IPS DF 4.7 (cell line): ENCODE measurements around the gene ZNFX1.

Source experiments
- DNase-seq: peaks from one replicate; pipeline ENCODE4 v3.0.0-alpha.2; 2013; ENCODE audit warnings: low spot score; ENCODE audit errors: extremely low read depth

Gene ZNFX1

GRCh38 chr20:49279677-49280462 is 2.0 kb upstream of the ZNFX1 start:
- DNase-seq: no peak

- no peak for DNase-seq
Measured at GRCh38 chr20:49278818-49279676, 1.2 kb upstream of the ZNFX1 start.

GRCh38 chr20:49277786-49278035 is 146 bp downstream of the ZNFX1 start:
- no peak for DNase-seq

- DNase-seq: no peak
Measured at GRCh38 chr20:49276961-49277785, 684 bp downstream of the ZNFX1 start.

- no peak for DNase-seq
Measured at GRCh38 chr20:49276161-49276960, 1.5 kb downstream of the ZNFX1 start.

GRCh38 chr20:49275636-49276035 is 2.2 kb downstream of the ZNFX1 start:
- DNase-seq: no peak

GRCh38 chr20:49275216-49275615 is 2.6 kb downstream of the ZNFX1 start:
- no peak for DNase-seq

- no peak for DNase-seq
Measured at GRCh38 chr20:49273696-49274277, 4.1 kb downstream of the ZNFX1 start.

- no peak for DNase-seq
Measured at GRCh38 chr20:49272654-49273053, 5.2 kb downstream of the ZNFX1 start.

GRCh38 chr20:49270736-49271135 is 7.1 kb downstream of the ZNFX1 start:
- DNase-seq: no peak

GRCh38 chr20:49270177-49270576 is 7.7 kb downstream of the ZNFX1 start:
- DNase-seq: no peak

- DNase-seq: no peak
Measured at GRCh38 chr20:49268600-49269365, 9.1 kb downstream of the ZNFX1 start.

GRCh38 chr20:49267327-49267726 is 10.5 kb downstream of the ZNFX1 start:
- no peak for DNase-seq

- no peak for DNase-seq
Measured at GRCh38 chr20:49262444-49262843, 15.4 kb downstream of the ZNFX1 start.

- DNase-seq: no peak
Measured at GRCh38 chr20:49261173-49261572, 16.7 kb downstream of the ZNFX1 start.

GRCh38 chr20:49260218-49260617 is 17.6 kb downstream of the ZNFX1 start:
- no peak for DNase-seq

- no peak for DNase-seq
Measured at GRCh38 chr20:49259799-49260198, 18.1 kb downstream of the ZNFX1 start.

- no peak for DNase-seq
Measured at GRCh38 chr20:49259284-49259683, 18.6 kb downstream of the ZNFX1 start.

GRCh38 chr20:49256261-49256660 is 21.6 kb downstream of the ZNFX1 start:
- no peak for DNase-seq
